Measurements from ENCODE around the gene MTG2.

MTG2 gene

DNA sequence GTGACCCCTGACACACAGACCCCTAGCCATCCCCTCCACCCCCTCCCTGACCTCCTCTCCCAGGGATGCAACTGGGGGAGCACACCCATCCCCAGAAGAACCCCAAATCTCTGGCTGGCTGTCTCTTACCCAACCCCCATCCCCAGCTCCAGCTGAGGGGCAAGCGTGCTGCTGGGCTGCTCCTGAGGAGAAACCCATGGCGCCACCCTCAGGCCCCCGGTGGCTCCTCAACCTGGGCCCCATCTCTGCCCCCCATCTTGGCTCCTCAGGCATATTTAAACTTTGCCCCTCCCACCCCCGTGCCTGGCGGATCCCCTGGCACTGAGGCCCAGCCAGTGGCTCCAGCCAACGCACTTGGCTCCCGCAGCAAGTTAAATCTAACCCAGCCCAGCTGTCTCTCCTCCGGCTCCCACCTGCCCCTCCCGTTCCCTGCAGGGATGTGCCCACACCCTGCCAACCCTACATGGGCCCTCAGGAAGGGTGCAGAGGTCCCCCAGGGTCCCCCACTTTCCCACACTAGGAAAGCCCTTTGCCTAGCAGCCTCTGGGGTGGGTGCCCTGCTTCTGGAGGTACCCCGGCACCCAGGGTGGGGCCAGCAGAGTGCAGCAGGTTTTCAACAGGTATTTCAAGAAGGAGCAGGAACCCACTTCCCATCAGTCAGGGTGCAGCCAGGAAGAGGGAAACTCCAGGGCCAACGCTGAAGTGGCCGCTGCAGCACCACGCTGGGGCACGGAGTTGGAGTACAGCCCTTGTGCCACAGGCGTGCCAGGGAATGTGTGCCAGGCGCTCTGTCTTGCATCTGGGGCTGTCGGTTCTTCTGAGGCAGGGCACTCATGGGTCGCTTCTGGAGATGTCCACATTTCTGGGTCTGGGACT lies 50.2 kb downstream of the MTG2 start:
- Mint-ChIP-seq H3K9me3 (no peaks in the 10 kb centered on the region), H3K27me3 (no peaks in the 10 kb centered on the region), H3K36me3 (no peaks in the 10 kb centered on the region), H3K4me1 (peaks cover 6% of the 10 kb centered on the region), H3K4me3 (no peak overlapping the region), H3K27ac (no peak overlapping the region)
- ATAC-seq = no peak

GRCh38 chr20:62233684-62234083 lies 50.9 kb downstream of the MTG2 start:
- Mint-ChIP-seq H3K27ac (no peak overlapping the region), H3K27me3 (no peaks in the 10 kb centered on the region), H3K4me1 (peaks cover 8% of the 10 kb centered on the region), H3K9me3 (no peaks in the 10 kb centered on the region), H3K4me3 (no peak overlapping the region), H3K36me3 (no peaks in the 10 kb centered on the region)
- no peak for ATAC-seq

GRCh38 chr20:62234339-62234738 lies 51.5 kb downstream of the MTG2 start:
- H3K27me3 Mint-ChIP-seq = no peaks in the 10 kb centered on the region
- no peak for ATAC-seq
- H3K4me1 Mint-ChIP-seq = peaks cover 11% of the 10 kb centered on the region
- H3K4me3 Mint-ChIP-seq = no peak overlapping the region
- H3K36me3 Mint-ChIP-seq = no peaks in the 10 kb centered on the region
- H3K9me3 Mint-ChIP-seq = no peaks in the 10 kb centered on the region
- H3K27ac Mint-ChIP-seq = no peak overlapping the region

DNA sequence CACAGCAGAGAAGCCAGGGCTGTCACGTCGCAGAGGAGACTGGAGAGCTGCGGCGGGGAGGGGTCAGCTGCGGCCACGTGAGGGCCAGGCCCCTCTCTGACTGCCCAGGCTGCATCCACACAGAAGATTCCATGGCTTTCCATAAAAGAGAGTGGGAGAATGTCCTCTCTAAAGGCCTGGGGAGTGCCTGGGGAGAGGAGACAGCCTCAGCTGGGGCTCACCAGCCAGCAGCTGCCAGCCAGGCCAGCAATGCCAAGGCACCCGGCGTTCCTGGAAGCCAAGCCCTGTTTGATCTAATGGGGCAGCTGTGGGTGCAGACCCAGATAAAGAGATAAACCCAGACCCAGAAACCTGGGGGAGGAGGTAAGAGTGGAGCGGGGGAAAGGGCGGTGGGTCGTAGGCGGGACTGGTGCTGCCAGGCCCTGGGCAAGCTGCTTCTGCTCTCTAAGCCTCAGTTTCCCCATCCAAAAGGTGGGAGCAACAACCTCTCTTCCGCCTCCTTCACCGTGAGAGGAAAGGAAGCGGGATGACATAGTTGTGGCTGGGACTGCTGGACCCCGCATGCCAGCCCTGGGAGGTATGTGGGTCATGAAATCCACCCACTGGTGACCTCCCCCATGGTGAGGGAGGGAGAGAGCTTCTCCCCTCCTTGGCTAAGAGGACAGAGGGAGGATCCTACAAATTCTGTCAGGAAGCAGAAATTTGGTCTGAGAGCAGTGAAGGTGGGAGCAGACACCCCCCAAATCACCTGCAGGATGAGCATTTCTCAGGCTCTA lies 52.4 kb downstream of the MTG2 start:
- no peaks in the 10 kb centered on the region for H3K9me3 Mint-ChIP-seq
- no peak overlapping the region for H3K27ac Mint-ChIP-seq
- H3K4me1 Mint-ChIP-seq = peaks cover 20% of the 10 kb centered on the region
- ATAC-seq = no peak
- H3K27me3 Mint-ChIP-seq = no peaks in the 10 kb centered on the region
- H3K36me3 Mint-ChIP-seq = no peaks in the 10 kb centered on the region
- H3K4me3 Mint-ChIP-seq = no peak overlapping the region

- ATAC-seq = no peak
- Mint-ChIP-seq H3K4me3 (no peak overlapping the region), H3K36me3 (no peaks in the 10 kb centered on the region), H3K4me1 (peaks cover 26% of the 10 kb centered on the region), H3K27ac (no peak overlapping the region), H3K27me3 (no peaks in the 10 kb centered on the region), H3K9me3 (no peaks in the 10 kb centered on the region)
Observed at GRCh38 chr20:62235777-62236157, 52.9 kb downstream of the MTG2 start.

GRCh38 chr20:62236200-62236599 lies 53.4 kb downstream of the MTG2 start:
- ATAC-seq = no peak
- peaks cover 27% of the 10 kb centered on the region for H3K4me1 Mint-ChIP-seq
- no peak overlapping the region for H3K27ac Mint-ChIP-seq
- no peaks in the 10 kb centered on the region for H3K9me3 Mint-ChIP-seq
- H3K4me3 Mint-ChIP-seq = no peak overlapping the region
- no peaks in the 10 kb centered on the region for H3K27me3 Mint-ChIP-seq
- no peaks in the 10 kb centered on the region for H3K36me3 Mint-ChIP-seq

DNA sequence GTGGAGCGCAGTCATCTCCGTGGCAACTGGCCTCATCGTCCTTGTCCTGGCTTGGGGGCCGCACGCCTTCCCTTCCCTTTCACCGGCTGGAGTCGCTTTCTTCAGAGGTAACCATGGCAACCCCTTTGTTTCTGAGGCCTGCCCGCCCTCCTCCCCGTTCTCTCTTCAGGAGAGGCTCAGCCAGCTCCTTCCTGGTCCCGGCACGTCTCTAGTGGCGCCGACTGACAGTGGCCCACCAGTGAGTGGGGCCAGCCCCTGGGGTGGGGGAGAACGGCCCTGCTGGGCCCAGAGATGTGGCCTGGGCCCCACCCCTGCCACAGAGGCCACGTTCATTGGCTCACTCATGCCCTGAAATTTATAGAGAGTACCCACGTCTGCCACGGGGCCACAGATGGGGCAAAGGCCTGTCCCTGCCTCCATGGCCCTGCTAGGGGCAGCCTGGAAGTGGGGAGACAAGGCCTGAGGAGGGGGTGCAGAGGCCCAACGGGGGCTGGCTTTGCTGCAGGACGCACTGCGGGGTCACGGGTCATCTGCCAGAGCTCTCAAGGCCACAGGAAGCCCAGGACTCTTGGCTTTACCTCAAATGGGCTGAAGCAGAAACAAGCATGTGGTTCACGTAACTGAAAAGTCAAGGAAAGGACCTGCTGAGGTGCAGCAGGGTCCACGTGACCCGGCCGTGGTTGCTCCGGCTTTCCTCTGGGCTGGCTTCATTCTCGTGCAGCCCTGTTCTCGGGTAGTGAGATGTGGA lies 54.1 kb downstream of the MTG2 start:
- H3K9me3 Mint-ChIP-seq = no peaks in the 10 kb centered on the region
- no peak for ATAC-seq
- no peaks in the 10 kb centered on the region for H3K36me3 Mint-ChIP-seq
- no peak overlapping the region for H3K4me3 Mint-ChIP-seq
- peaks cover 34% of the 10 kb centered on the region for H3K4me1 Mint-ChIP-seq
- H3K27me3 Mint-ChIP-seq = no peaks in the 10 kb centered on the region
- H3K27ac Mint-ChIP-seq = peak overlapping the region; percentile 92

- peak overlapping the region; percentile 92 for H3K27ac Mint-ChIP-seq
- ATAC-seq = no peak
Observed at GRCh38 chr20:62237514-62237800, 54.6 kb downstream of the MTG2 start.

DNA sequence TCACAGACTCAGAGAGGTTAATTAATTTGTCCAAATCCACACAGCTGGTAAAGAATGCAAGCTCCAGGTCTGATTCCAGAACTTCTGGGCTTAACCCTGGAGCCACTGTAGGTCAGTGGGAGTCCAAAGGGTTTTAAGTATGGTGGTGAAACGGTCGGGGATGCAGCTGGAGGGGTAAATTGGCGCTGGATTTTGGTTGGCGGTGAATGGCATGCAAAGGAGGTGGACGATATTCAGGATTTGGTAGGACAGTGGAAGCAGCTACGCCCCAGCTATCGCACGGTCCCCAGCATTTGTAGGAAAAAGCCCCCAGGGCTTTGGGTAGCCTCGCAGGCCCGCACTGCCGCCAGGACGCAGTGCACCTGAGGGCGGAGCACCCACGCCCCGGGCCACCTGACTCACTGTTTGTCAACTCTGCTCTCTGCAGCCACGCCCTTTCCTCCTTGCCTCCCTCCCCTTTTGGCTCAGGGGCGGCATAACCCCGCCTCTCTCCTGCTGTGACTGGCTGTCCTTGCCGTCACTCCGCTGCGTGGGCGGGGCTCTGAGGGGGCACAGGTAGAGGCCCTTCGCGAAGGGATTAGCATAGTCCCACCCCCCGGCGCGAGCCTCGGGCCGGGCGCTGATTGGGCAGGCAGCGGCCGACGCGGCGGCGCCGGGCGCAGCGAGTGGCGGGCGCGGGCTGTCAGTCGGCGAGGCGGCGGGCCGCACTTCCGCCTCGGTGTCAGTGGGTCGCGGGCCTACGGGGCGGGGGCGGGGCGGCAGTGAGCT lies 55.2 kb downstream of the MTG2 start, which contains the start of gene OSBPL2:
Gene OSBPL2 (plus strand): TSS at position 721 of the 768 bp plus-strand sequence. CDS start 17,664 bp downstream, outside the sequence.
- peak within 1 kb of the TSS; percentile 92 for H3K27ac Mint-ChIP-seq
- H3K4me3 Mint-ChIP-seq = peak within 1 kb of the TSS; percentile 81
- no peaks in the 10 kb centered on the region for H3K27me3 Mint-ChIP-seq
- H3K4me1 Mint-ChIP-seq = peaks cover 43% of the 10 kb centered on the region
- peak; percentile 99 for ATAC-seq
- H3K36me3 Mint-ChIP-seq = peaks cover 6% of the 10 kb centered on the region
- no peaks in the 10 kb centered on the region for H3K9me3 Mint-ChIP-seq

More at GRCh38 chr20:62237514-62237800, 54.6 kb downstream of the MTG2 start:
- no peaks in the 10 kb centered on the region for H3K27me3 Mint-ChIP-seq
- no peaks in the 10 kb centered on the region for H3K9me3 Mint-ChIP-seq
- peaks cover 1% of the 10 kb centered on the region for H3K36me3 Mint-ChIP-seq
- peak overlapping the region; percentile 81 for H3K4me3 Mint-ChIP-seq
- peaks cover 39% of the 10 kb centered on the region for H3K4me1 Mint-ChIP-seq

DNA sequence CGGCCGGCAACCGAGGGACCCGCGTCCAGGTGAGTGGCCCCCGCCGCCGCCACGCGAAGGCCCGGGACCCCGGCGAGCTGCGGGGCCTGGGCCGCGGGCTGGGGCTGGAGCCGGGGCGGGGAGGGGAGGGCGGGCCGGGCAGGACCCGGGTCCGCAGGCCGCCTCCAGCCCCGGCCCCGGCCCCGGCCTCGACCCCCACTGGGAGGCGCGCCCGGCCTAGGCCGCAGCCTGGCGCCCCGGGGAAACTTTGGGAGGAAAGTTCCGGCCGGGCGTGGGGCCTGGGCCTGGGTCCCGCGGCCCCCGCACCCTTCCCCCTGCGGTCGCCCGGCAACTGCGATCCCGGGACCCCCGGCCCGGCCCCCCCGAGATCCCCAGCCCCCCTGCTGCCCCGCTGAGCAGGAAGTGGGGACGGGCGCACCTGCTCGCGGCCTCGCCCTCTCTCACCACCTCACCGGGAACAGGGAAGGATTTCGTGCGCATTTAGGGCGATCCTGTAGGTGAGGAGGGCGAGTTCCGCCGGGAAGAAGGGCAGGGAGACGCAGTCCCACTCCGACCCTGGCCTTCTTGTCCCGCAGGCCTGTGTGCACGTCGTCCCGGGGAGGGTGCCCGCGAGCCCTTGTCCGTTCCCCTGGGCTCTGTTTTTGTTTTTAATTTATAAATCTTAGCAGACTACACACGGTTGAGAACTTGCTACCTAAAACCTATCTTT lies 55.9 kb downstream of the MTG2 start:
- no peaks in the 10 kb centered on the region for H3K9me3 Mint-ChIP-seq
- H3K27ac Mint-ChIP-seq = peak overlapping the region; percentile 92
- H3K4me1 Mint-ChIP-seq = peaks cover 43% of the 10 kb centered on the region
- peaks cover 6% of the 10 kb centered on the region for H3K36me3 Mint-ChIP-seq
- H3K27me3 Mint-ChIP-seq = no peaks in the 10 kb centered on the region
- peak overlapping the region; percentile 81 for H3K4me3 Mint-ChIP-seq
- peak; percentile 13 for ATAC-seq

DNA sequence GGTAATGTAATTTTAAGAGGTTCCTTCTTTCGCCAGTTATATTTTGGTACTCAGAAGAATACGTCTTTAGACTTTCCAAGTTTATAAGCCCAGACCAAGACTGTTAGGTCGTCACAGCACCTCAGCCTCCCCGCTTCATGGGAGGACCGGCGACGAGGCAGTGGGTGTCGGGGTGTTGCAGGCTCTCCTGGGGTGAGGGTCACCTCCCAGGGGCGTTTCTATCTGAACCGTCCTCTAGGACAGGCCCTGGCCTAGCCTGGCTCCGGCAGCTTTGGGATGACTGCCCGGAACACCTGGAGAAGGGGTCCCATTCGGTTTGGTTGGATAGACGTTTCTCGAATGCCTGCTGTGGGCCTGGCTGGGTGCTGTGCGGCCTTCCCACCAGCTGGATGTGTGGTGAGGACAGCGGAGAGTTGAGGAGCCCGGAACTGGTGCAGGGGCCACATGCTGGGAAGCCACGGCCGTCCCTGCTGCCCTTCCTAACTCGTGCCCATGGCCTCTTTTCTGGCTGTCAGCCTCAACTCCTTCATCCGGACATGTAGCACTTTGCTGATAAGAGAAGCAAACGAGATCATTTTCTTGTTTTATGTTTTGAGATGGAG lies 56.6 kb downstream of the MTG2 start:
- H3K27ac Mint-ChIP-seq = peak overlapping the region; percentile 70
- ATAC-seq = no peak
- H3K4me1 Mint-ChIP-seq = peaks cover 48% of the 10 kb centered on the region
- peak overlapping the region; percentile 78 for H3K4me3 Mint-ChIP-seq
- no peaks in the 10 kb centered on the region for H3K27me3 Mint-ChIP-seq
- peaks cover 6% of the 10 kb centered on the region for H3K36me3 Mint-ChIP-seq
- no peaks in the 10 kb centered on the region for H3K9me3 Mint-ChIP-seq

DNA sequence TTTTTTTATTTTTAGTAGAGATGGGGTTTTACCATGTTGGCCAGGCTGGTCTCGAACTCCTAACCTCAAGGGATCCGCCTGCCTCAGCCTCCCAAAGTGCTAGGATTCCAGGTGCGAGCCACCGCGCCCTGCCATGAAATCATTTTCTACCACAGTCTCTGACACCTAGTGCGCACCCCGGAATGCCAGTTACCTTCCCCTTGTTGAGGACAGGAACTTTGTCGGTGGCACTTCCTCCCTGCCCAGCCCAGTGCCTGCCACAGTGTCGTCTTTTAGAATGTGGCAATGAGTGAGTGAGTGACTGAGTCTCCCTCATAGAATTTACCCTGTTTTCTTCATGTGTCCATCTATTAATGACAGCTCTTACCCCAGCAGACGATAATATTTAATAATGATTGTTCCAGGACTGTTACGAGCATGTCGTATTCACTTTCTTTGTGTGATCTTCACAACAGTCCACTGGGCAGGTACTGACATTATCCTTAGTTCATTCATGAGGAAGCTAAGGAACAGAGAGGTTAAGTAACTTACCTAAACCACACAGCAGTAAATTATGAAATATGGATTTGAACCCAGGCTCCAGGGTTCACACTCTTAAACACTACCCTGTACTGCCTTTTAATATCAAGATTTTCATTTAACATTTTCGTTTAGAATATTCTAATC lies 57.3 kb downstream of the MTG2 start:
- H3K4me3 Mint-ChIP-seq = peak overlapping the region; percentile 78
- H3K36me3 Mint-ChIP-seq = peaks cover 6% of the 10 kb centered on the region
- H3K9me3 Mint-ChIP-seq = no peaks in the 10 kb centered on the region
- no peak for ATAC-seq
- peaks cover 53% of the 10 kb centered on the region for H3K4me1 Mint-ChIP-seq
- H3K27ac Mint-ChIP-seq = peak overlapping the region; percentile 70
- H3K27me3 Mint-ChIP-seq = no peaks in the 10 kb centered on the region

DNA sequence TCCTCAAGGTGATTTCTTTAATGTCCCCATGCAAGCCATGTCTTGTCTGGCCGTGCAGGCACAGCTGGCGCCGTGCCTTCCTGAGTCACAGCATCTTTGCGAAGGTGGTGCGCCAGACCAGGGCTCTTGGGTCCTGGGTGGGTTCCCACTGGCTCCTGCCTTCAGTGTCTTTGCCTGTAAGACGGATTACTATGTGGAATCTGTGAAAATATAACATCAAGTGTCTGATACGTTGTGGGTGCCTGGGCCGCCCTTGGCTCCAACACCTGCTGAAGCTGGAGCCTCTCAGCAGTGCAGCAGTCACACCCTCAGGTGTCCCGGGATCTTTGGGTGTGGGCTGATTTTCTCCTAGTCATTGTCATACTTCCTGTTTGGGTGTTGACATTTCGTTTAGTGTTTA lies 58.7 kb downstream of the MTG2 start:
- Mint-ChIP-seq H3K36me3 (peaks cover 6% of the 10 kb centered on the region), H3K27me3 (no peaks in the 10 kb centered on the region), H3K4me1 (peaks cover 57% of the 10 kb centered on the region), H3K9me3 (no peaks in the 10 kb centered on the region), H3K4me3 (no peak overlapping the region), H3K27ac (no peak overlapping the region)
- no peak for ATAC-seq

All from stimulated activated memory B cell treated with anti-CD40 and anti-IgM and Interleukin-4, amounts not matched to agents 10 μg/mL and 1 μg/mL and 100 μg/mL, for 72 hours (primary cell).